Large intestine (tissue), 3 donors: ENCODE results near the gene GLYR1. TPM values are rescaled to one million over a fixed set of nuclear protein-coding genes. Genes with fewer than 3 reads are reported as not detected.
"Not testable (repeated sequence)": the region's sequence is repeated elsewhere in the genome, so short reads cannot be mapped to it uniquely, and the experiment has no call there.

Source experiments
- DNase-seq, 2 donors: peaks; one replicate each; pipeline versions ENCODE4 v3.0.0 to v3.0.0-alpha.2; 2013
- H3K27ac ChIP-seq: one replicate; pipeline ENCODE4 v1.5.1; 2013; ENCODE audit warnings: low read length
- H3K27me3 ChIP-seq: 2 replicates; pipeline ENCODE4 v1.6.1; 2013; ENCODE audit warnings: low read length; ENCODE audit not compliant: control insufficient read depth, insufficient read depth
- H3K36me3 ChIP-seq: 2 replicates; pipeline ENCODE4 v1.6.1; 2013; ENCODE audit warnings: low read length; ENCODE audit not compliant: control insufficient read depth, insufficient read depth
- H3K4me1 ChIP-seq: one replicate; pipeline ENCODE4 v1.6.1; 2013; ENCODE audit warnings: low read length; ENCODE audit not compliant: control insufficient read depth, insufficient read depth
- H3K4me3 ChIP-seq: one replicate; pipeline ENCODE4 v1.5.1; 2013; ENCODE audit warnings: low read length
- H3K9me3 ChIP-seq: one replicate; pipeline ENCODE4 v1.6.1; 2013; ENCODE audit warnings: mild to moderate bottlenecking, low read depth, low read length, moderate library complexity; ENCODE audit not compliant: control insufficient read depth
- WGBS: methylation state at CpG from one replicate; pipeline ENCODE4 v1.1.5; 2013; ENCODE audit warnings: low lambda C conversion rate; ENCODE audit not compliant: insufficient coverage; 5-methylcytosine and 5-hydroxymethylcytosine counted together
- polyA plus RNA-seq: library from polyadenylated mRNA; unstranded; fragments of 120-200 nt; gene quantifications from one replicate; pipeline ENCODE4 v1.2.1, GENCODE V29; 2013

Gene GLYR1
- polyA plus RNA-seq, 1 donor = 102 TPM

DNA sequence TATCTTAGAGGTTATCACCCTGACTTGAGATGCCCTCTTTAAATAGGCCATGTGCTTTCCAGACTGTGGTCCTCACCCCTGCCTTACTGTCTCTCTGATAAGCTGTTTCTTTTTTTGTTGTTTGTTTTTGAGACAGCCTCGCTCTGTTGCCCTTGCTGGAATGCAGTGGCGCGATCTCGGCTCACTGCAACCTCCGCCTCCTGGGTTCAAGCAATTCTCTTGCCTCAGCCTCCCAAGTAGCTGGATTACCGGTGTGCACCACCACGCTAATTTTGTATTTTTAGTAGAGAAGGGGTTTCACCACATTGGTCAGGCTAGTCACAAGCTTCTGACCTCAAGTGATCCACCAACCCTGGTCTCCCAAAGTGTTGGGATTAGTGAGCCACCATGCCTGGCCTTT, 58.2 kb downstream of the GLYR1 start:
- Histone ChIP-seq H3K9me3 (no peaks in the 10 kb centered on the region), H3K36me3 (no peaks in the 10 kb centered on the region), H3K4me3 (no peak overlapping the region), H3K4me1 (peaks cover 14% of the 10 kb centered on the region), H3K27ac (peak overlapping the region; percentile 49), H3K27me3 (no peaks in the 10 kb centered on the region)
- DNase-seq = no peak
- no CpG with 5 or more reads among the region's 7 CpGs for WGBS

DNA sequence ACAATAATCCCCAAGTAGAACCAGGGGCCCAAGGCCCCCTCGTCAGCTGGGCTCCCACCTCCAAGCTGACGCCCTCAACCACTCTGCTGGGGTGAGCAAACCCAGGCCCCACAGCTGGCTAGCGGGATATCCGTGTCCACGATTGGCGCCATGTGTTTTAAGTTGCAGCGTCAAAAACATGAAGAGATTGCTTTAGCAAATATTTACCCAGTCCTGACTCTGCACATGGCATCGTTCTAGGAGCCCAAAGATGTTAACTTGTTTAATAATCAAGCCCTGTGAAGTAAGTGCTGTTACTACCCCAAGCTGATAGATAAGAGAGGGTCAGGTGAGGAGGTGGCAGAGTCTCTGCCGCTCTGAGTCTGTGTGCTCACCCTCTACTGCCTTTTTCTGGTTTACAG, 58.6 kb downstream of the GLYR1 start:
- Histone ChIP-seq H3K27ac (peak overlapping the region; percentile 49), H3K9me3 (no peaks in the 10 kb centered on the region), H3K36me3 (no peaks in the 10 kb centered on the region), H3K4me1 (peaks cover 14% of the 10 kb centered on the region), H3K27me3 (no peaks in the 10 kb centered on the region), H3K4me3 (no peak overlapping the region)
- WGBS = no CpG with 5 or more reads among the region's 9 CpGs
- peak; percentile 51 to 75 for DNase-seq

DNA sequence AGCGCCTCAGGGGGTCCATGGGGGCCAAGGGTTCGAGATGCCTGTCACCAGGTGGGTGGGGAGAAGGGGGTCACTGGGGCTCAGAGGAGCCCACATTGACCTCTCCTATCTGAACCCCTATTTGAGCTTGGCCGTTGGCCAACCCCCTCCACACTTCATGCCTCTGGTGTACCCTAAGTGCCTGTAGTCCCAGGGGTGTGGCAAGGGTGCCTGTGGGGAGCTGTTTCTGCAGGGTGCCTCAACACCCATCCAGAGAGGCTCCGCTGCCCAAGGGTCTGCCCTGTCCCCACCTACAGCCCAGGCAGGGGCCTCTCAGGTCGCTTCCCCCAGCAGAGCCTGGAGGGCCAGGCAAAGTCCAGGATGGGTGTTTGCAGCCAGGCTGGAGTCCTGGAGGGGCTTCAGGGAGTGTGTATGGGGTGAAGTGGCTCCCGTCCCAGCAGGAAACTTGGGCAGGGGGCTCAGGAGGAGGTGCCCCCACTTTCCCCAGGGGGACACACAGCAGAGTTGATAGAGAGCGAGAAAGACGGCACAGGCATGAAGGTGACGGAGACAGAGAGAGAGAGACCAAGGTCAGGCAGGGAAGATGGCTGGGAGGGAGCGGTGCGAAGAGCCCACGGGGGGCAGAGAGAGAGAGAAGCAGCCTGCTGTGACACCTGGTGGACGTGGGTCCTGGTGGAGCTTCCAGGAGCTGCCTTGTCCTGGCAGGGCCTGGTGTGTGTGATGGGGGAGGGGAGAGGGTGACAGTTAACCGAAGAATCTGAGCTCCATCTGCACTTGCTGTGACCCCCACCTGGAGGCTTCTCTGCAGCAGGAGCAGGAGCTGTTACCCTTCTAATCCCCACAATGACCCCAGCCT, 59.2 kb downstream of the GLYR1 start, which contains the start of gene SEPTIN12:
TSS of gene SEPTIN12 (minus strand) at position 719 of the 856 bp plus-strand sequence. CDS start at position 19, 700 bp downstream.
- Histone ChIP-seq H3K4me3 (no peak within 1 kb of the TSS), H3K4me1 (peaks cover 14% of the 10 kb centered on the region), H3K27me3 (no peaks in the 10 kb centered on the region), H3K9me3 (no peaks in the 10 kb centered on the region), H3K27ac (peak within 1 kb of the TSS; percentile 49), H3K36me3 (no peaks in the 10 kb centered on the region)
- WGBS = 60% methylated on average over 1 of the region's 14 CpGs
- no peak for DNase-seq

DNA sequence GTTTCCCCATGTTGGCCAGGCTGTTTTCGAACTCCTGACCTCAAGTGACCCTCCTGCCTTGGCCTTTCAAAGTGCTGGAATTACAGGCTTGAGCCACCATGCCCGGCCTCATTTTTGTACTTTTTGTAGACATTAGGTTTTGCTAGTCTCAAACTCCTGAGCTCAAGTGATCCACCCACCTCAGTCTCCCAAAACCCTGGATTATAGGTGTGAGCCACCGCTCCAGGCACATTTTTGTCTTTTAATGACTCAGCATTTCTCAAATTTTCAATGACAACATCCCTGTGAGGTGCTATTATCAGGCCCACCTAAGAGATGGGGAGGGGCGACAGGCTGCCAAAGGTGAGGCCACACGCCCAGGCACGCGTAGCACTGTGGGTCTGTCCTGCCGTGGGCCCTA, 60.0 kb downstream of the GLYR1 start:
- no CpG with 5 or more reads among the region's 8 CpGs for WGBS
- no peak for DNase-seq

GRCh38 chr16:4785758-4786433, 61.2 kb downstream of the GLYR1 start:
- no peaks in the 10 kb centered on the region for H3K9me3 ChIP-seq
- no CpG with 5 or more reads among the region's 23 CpGs for WGBS
- no peaks in the 10 kb centered on the region for H3K36me3 ChIP-seq
- H3K27me3 ChIP-seq = no peaks in the 10 kb centered on the region
- peaks cover 14% of the 10 kb centered on the region for H3K4me1 ChIP-seq
- no peak overlapping the region for H3K4me3 ChIP-seq
- no peak for DNase-seq
- H3K27ac ChIP-seq = no peak overlapping the region

More for the DNA sequence above, 60.0 kb downstream of the GLYR1 start:
- Histone ChIP-seq H3K9me3 (no peaks in the 10 kb centered on the region), H3K4me1 (peaks cover 14% of the 10 kb centered on the region), H3K27me3 (no peaks in the 10 kb centered on the region), H3K36me3 (no peaks in the 10 kb centered on the region), H3K27ac (no peak overlapping the region), H3K4me3 (no peak overlapping the region)

- 100% methylated on average over 2 of the region's 14 CpGs for WGBS
- H3K27me3 ChIP-seq, H3K36me3 ChIP-seq, H3K4me3 ChIP-seq, DNase-seq, H3K27ac ChIP-seq, H3K9me3 ChIP-seq: not testable (repeated sequence)
- H3K4me1 ChIP-seq = peaks cover 14% of the 10 kb centered on the region
Observed at GRCh38 chr16:4784444-4784987, 62.6 kb downstream of the GLYR1 start.

DNA sequence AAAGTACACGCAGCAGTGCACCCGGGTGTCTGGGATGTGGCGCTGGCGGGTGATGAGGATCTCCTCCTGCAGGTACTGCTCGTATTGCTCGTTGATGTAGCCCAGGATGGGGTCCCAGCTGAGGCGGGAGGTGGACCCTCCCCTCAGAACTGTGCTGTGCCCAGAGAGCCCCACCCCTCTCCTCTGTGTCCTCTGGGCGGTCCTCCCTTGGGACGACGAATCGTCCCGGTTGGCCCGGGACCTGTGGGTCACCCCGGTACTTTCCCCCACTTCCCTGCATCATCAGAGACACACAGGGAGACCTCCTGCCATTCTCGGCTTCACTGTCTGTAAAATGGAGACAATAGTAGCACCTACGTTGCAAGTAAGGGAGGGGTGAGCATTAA, 63.1 kb downstream of the GLYR1 start:
- no peak overlapping the region for H3K27ac ChIP-seq
- WGBS = no CpG with 5 or more reads among the region's 16 CpGs
- H3K27me3 ChIP-seq = no peaks in the 10 kb centered on the region
- H3K36me3 ChIP-seq = no peaks in the 10 kb centered on the region
- peaks cover 14% of the 10 kb centered on the region for H3K4me1 ChIP-seq
- H3K4me3 ChIP-seq = no peak overlapping the region
- no peaks in the 10 kb centered on the region for H3K9me3 ChIP-seq
- no peak for DNase-seq

- Histone ChIP-seq H3K9me3 (no peaks in the 10 kb centered on the region), H3K4me3 (no peak overlapping the region), H3K36me3 (no peaks in the 10 kb centered on the region), H3K27ac (no peak overlapping the region), H3K4me1 (peaks cover 13% of the 10 kb centered on the region), H3K27me3 (no peaks in the 10 kb centered on the region)
- no peak for DNase-seq
- no CpG with 5 or more reads among the region's 25 CpGs for WGBS
Observed at GRCh38 chr16:4783251-4783950, 63.7 kb downstream of the GLYR1 start.

DNA sequence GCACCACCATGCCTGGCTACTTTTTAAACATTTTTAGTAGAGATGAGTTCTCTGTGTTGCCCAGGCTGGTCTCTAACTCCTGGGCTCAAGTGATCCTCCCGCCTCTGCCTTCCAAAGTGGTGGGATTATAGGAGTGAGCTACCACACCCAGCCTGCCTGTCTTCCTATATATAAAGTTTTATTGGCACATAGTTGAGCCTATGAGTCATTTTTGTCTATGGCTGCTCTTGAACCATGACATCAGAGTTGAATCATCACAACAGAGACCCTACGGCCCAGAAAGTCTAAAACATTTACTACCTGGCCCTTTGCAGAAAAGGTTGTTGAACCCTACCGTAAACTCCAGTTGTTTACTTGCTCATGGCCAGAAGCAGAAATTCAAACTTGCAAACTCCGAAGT, 66.9 kb downstream of the GLYR1 start:
- H3K4me1 ChIP-seq = no peaks in the 10 kb centered on the region
- DNase-seq = no peak
- no peak overlapping the region for H3K27ac ChIP-seq
- 100% methylated on average over 1 of the region's 4 CpGs for WGBS
- H3K4me3 ChIP-seq = no peak overlapping the region
- H3K27me3 ChIP-seq = no peaks in the 10 kb centered on the region
- no peaks in the 10 kb centered on the region for H3K9me3 ChIP-seq
- H3K36me3 ChIP-seq = no peaks in the 10 kb centered on the region

GRCh38 chr16:4778050-4778392, 69.1 kb downstream of the GLYR1 start:
- no peaks in the 10 kb centered on the region for H3K27me3 ChIP-seq
- DNase-seq = no peak
- H3K4me1 ChIP-seq = no peaks in the 10 kb centered on the region
- no peaks in the 10 kb centered on the region for H3K9me3 ChIP-seq
- H3K36me3 ChIP-seq = no peaks in the 10 kb centered on the region
- no peak overlapping the region for H3K27ac ChIP-seq
- WGBS = 100% methylated on average over 1 of the region's 5 CpGs
- no peak overlapping the region for H3K4me3 ChIP-seq
